ENCODE measurements around the gene IRF4. TPM values are rescaled to one million over a fixed set of nuclear protein-coding genes. Genes with fewer than 3 reads are reported as not detected.

IRF4 gene
- total RNA-seq, 4 donors from 2014 or later, result 0.26 to 0.56 (median 0.31) TPM; not detected in 1

- intact Hi-C loops (cut with DNase I; ENCODE audit: low total_unique reads), result no loop called here
- DNase-seq, result no peak
Observed at GRCh38 chr6:412146-412886, 20.8 kb downstream of the IRF4 start.

DNA sequence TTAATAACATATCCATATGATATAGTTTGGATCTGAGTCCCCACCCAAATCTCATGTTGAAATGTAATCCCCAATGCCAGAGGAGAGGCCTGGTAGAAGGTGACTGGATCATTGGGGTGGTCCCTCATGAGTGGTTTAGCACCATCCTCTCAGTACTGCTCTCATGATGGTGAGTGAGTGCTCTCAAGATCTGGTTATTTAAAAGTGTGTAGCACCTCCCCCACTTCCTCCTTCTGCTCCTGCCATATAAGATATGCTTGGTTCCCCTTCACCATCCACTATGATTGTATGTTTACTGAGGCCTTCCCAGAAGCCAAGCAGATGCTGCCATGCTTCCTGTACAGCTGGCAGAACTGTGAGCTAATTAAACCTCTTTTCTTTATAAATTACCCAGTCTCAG is 22.9 kb downstream of the IRF4 start:
- in situ Hi-C loops (cut with MboI; ENCODE audit: low sequenced_read_pairs in 4 of 4) (no loop called here), intact Hi-C loops (cut with DNase I; ENCODE audit: low total_unique reads) (no loop called here)
- H3K27me3 ChIP-seq, result peaks cover 6 to 21% (median 16%) of the 10 kb centered on the region in 3 donors
- DNase-seq (no peak), ATAC-seq (no peak)
- no peak overlapping the region for H3K27ac ChIP-seq
- H3K4me3 ChIP-seq, result no peak overlapping the region
- H3K4me1 ChIP-seq, result no peaks in the 10 kb centered on the region
- no peak for TF ChIP-seq CTCF (IDR thresholded peaks at IDR 0.05 in 4 of 5, conservative IDR thresholded peaks at IDR 0.05 in 1 of 5)
- H3K36me3 ChIP-seq, result no peaks in the 10 kb centered on the region
- H3K9me3 ChIP-seq, result no peaks in the 10 kb centered on the region

More at GRCh38 chr6:412146-412886, 20.8 kb downstream of the IRF4 start:
- no peaks in the 10 kb centered on the region for H3K4me1 ChIP-seq
- TF ChIP-seq POLR2A (IDR thresholded peaks at IDR 0.05), result no peak
- no peak for TF ChIP-seq CTCF (IDR thresholded peaks at IDR 0.05 in 4 of 5, conservative IDR thresholded peaks at IDR 0.05 in 1 of 5)
- peaks cover 6 to 21% (median 16%) of the 10 kb centered on the region in 3 donors for H3K27me3 ChIP-seq
- H3K9me3 ChIP-seq, result no peaks in the 10 kb centered on the region
- H3K4me3 ChIP-seq, result no peak overlapping the region
- no peaks in the 10 kb centered on the region for H3K36me3 ChIP-seq
- in situ Hi-C loops (cut with MboI; ENCODE audit: low sequenced_read_pairs in 4 of 4), result no loop called here
- ATAC-seq, result no peak
- no peak overlapping the region for H3K27ac ChIP-seq

- no peak for TF ChIP-seq CTCF (IDR thresholded peaks at IDR 0.05 in 4 of 5, conservative IDR thresholded peaks at IDR 0.05 in 1 of 5)
- TF ChIP-seq POLR2A (IDR thresholded peaks at IDR 0.05), result no peak
- Histone ChIP-seq H3K9me3 (no peaks in the 10 kb centered on the region), H3K4me1 (no peaks in the 10 kb centered on the region), H3K27ac (no peak overlapping the region), H3K4me3 (no peak overlapping the region), H3K36me3 (no peaks in the 10 kb centered on the region), H3K27me3 (peaks cover 6 to 21% (median 16%) of the 10 kb centered on the region in 3 donors)
- in situ Hi-C loops (cut with MboI; ENCODE audit: low sequenced_read_pairs in 4 of 4), result no loop called here
- intact Hi-C loops (cut with DNase I; ENCODE audit: low total_unique reads), result no loop called here
- ATAC-seq, result no peak
- DNase-seq, result no peak
Observed at GRCh38 chr6:415087-415486, 23.5 kb downstream of the IRF4 start.

DNA sequence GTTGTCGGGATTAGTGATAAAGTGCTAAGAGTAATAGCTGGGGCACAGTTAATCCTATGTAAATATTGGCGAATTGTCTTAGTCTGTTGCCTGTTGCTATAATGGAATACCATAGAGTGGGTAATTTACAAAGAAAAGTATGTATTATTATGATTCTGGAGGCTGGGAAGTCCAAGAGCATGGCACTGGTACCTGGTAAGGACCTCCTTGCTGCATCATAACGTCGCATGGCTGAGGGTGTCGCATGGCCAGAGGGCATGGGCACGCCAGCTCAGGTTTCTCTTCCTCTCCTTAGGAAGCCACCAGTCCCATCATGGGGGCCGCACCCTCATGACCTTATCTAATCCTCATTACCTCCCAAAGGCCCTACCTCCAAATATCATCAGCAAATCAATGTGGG is 29.7 kb downstream of the IRF4 start:
- TF ChIP-seq CTCF (IDR thresholded peaks at IDR 0.05 in 4 of 5, conservative IDR thresholded peaks at IDR 0.05 in 1 of 5), result no peak
- Histone ChIP-seq H3K9me3 (no peaks in the 10 kb centered on the region), H3K36me3 (no peaks in the 10 kb centered on the region), H3K27me3 (no peaks in the 10 kb centered on the region), H3K4me1 (no peaks in the 10 kb centered on the region), H3K27ac (no peak overlapping the region), H3K4me3 (no peak overlapping the region)
- intact Hi-C loops (cut with DNase I; ENCODE audit: low total_unique reads), result no loop called here
- no peak for DNase-seq
- no peak for ATAC-seq
- in situ Hi-C loops (cut with MboI; ENCODE audit: low sequenced_read_pairs in 4 of 4), result no loop called here

All from gastrocnemius medialis (tissue), 4 donors.